GM19328 (cell line): Measurements from ENCODE around the gene PLXNA2.
A peak's percentile ranks its signal among the peaks of the same experiment; 100 is the strongest.

ENCODE experiments used
- ATAC-seq: cut with Tn5 transposase; IDR thresholded peaks from one replicate; pipeline ENCODE4 v1.9.1; 2021; ENCODE audit warnings: mild to moderate bottlenecking, moderate library complexity; ENCODE audit not compliant: unreplicated experiment

Gene PLXNA2

GRCh38 chr1:208101661-208102431 is 142.3 kb downstream of the PLXNA2 start:
- no peak for ATAC-seq

GRCh38 chr1:208100906-208101305 is 143.3 kb downstream of the PLXNA2 start:
- no peak for ATAC-seq

- no peak for ATAC-seq
Measured at GRCh38 chr1:208100106-208100505, 144.1 kb downstream of the PLXNA2 start.

GRCh38 chr1:208098773-208099172 is 145.4 kb downstream of the PLXNA2 start:
- ATAC-seq: no peak

GRCh38 chr1:208093754-208094719 is 150.1 kb downstream of the PLXNA2 start:
- ATAC-seq: peak; percentile 65

- no peak for ATAC-seq
Measured at GRCh38 chr1:208093046-208093445, 151.1 kb downstream of the PLXNA2 start.

GRCh38 chr1:208090388-208091301 is 153.5 kb downstream of the PLXNA2 start:
- no peak for ATAC-seq

GRCh38 chr1:208089761-208090370 is 154.3 kb downstream of the PLXNA2 start:
- ATAC-seq: no peak

GRCh38 chr1:208089149-208089548 is 155.0 kb downstream of the PLXNA2 start:
- no peak for ATAC-seq

GRCh38 chr1:208088319-208088718 is 155.9 kb downstream of the PLXNA2 start:
- no peak for ATAC-seq

- ATAC-seq: no peak
Measured at GRCh38 chr1:208085655-208086515, 158.3 kb downstream of the PLXNA2 start.

- no peak for ATAC-seq
Measured at GRCh38 chr1:208084764-208085163, 159.4 kb downstream of the PLXNA2 start.

- ATAC-seq: no peak
Measured at GRCh38 chr1:208084220-208084619, 160.0 kb downstream of the PLXNA2 start.

- no peak for ATAC-seq
Measured at GRCh38 chr1:208083715-208084085, 160.5 kb downstream of the PLXNA2 start.

GRCh38 chr1:208083016-208083714 is 161.0 kb downstream of the PLXNA2 start:
- no peak for ATAC-seq

GRCh38 chr1:208081972-208082371 is 162.2 kb downstream of the PLXNA2 start:
- no peak for ATAC-seq

GRCh38 chr1:208080396-208081286 is 163.5 kb downstream of the PLXNA2 start:
- no peak for ATAC-seq

- no peak for ATAC-seq
Measured at GRCh38 chr1:208079161-208079560, 165.0 kb downstream of the PLXNA2 start.
